Osteocyte (in vitro differentiated cells): Measurements from ENCODE around the gene DYNLT1. TPM values are rescaled to one million over a fixed set of nuclear protein-coding genes. Genes with fewer than 3 reads are reported as not detected.
"Not testable (repeated sequence)": the region's sequence is repeated elsewhere in the genome, so short reads cannot be mapped to it uniquely, and the experiment has no call there.

Experiments
- DNase-seq: peaks from one replicate; pipeline ENCODE4 v3.0.0; 2021; ENCODE audit warnings: mixed read lengths; ENCODE audit not compliant: unreplicated experiment; ENCODE audit errors: extremely low spot score
- H3K27ac Mint-ChIP-seq: one replicate; pipeline ENCODE4 v1.8.0; 2021; ENCODE audit warnings: mild to moderate bottlenecking, mixed read lengths; ENCODE audit not compliant: unreplicated experiment
- H3K27me3 Mint-ChIP-seq: one replicate; pipeline ENCODE4 v1.8.0; 2021; ENCODE audit warnings: mixed read lengths; ENCODE audit not compliant: unreplicated experiment
- H3K36me3 Mint-ChIP-seq: one replicate; pipeline ENCODE4 v1.8.0; 2021; ENCODE audit warnings: mixed read lengths; ENCODE audit not compliant: unreplicated experiment
- H3K4me1 Mint-ChIP-seq: one replicate; pipeline ENCODE4 v1.8.0; 2021; ENCODE audit warnings: mixed read lengths; ENCODE audit not compliant: unreplicated experiment
- H3K4me3 Mint-ChIP-seq: one replicate; pipeline ENCODE4 v1.8.0; 2021; ENCODE audit warnings: mild to moderate bottlenecking, moderate library complexity, mixed read lengths; ENCODE audit not compliant: unreplicated experiment
- H3K9me3 Mint-ChIP-seq: one replicate; pipeline ENCODE4 v1.8.0; 2021; ENCODE audit warnings: mixed read lengths; ENCODE audit not compliant: unreplicated experiment
- total RNA-seq: library from RNA; stranded (reverse); gene quantifications from 2 replicates; pipeline ENCODE4 v1.2.1, GENCODE V29; 2021
- TF ChIP-seq, protein P1 (sequence below): fragments of 200-600 bp; sonication (generic); IDR thresholded peaks from 2 replicates; pipeline ENCODE4 v1.5.0; 2021; ENCODE audit warnings: antibody characterized with exemption, mild to moderate bottlenecking, moderate library complexity

DYNLT1 gene
- total RNA-seq, 1 donor from 2014 or later: 116 TPM

DNA sequence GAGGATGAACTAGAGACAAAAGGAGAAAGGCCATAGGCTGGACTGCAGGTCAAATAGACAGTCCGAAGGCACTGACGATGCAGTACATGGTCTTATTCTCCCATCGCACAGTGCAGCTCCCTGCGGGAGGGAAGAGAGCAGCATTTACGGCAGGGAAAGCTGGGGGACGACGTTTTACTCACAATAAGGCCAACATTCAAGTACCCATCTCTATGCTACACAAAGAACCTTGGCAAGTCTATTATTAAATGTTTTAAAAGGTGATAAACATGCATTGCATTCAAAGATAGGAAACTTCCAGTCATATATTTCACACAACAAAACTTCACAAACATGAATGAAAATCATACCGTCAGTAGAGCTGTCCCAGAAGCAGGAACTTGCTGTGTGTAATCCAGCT, 7.8 kb downstream of the DYNLT1 start:
- Mint-ChIP-seq H3K4me1 (peaks cover 26% of the 10 kb centered on the region), H3K36me3 (peaks cover 36% of the 10 kb centered on the region), H3K4me3 (no peak overlapping the region), H3K27me3 (no peaks in the 10 kb centered on the region), H3K27ac (no peak overlapping the region), H3K9me3 (no peaks in the 10 kb centered on the region)
- no peak for DNase-seq
- TF ChIP-seq, protein P1, sequence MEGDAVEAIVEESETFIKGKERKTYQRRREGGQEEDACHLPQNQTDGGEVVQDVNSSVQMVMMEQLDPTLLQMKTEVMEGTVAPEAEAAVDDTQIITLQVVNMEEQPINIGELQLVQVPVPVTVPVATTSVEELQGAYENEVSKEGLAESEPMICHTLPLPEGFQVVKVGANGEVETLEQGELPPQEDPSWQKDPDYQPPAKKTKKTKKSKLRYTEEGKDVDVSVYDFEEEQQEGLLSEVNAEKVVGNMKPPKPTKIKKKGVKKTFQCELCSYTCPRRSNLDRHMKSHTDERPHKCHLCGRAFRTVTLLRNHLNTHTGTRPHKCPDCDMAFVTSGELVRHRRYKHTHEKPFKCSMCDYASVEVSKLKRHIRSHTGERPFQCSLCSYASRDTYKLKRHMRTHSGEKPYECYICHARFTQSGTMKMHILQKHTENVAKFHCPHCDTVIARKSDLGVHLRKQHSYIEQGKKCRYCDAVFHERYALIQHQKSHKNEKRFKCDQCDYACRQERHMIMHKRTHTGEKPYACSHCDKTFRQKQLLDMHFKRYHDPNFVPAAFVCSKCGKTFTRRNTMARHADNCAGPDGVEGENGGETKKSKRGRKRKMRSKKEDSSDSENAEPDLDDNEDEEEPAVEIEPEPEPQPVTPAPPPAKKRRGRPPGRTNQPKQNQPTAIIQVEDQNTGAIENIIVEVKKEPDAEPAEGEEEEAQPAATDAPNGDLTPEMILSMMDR: no peak

DNA sequence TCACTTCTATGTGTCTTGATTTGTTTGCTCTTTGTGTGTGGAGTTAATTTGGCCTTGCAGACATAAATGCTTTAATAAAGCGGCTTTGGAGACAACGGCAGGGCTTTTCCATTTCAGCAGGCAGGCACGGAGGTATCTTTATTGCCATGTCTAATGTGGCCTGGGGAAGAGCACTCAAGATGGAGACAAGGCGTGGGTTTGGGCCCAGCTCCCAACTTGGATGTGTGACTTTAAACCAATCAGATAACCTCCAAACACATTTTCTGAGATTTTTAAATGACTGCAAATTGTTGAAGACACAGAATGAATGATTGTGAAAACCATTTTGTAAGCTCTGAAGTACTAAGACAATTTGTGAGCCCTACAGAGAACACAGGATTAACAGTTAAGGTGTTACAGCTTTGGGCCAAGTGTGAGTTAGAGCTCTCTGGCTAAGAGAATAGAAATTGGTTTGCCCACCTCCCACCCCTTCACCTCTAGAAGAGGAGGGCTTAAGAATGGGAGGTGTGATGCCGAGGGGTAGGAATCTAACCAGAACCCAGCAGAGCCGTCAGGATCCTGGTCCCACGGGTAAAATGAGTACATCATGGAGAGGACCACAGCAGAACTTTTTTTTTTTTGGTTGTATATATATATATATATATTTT, 9.0 kb downstream of the DYNLT1 start:
- H3K27me3 Mint-ChIP-seq: no peaks in the 10 kb centered on the region
- H3K36me3 Mint-ChIP-seq: peaks cover 42% of the 10 kb centered on the region
- no peak overlapping the region for H3K4me3 Mint-ChIP-seq

DNA sequence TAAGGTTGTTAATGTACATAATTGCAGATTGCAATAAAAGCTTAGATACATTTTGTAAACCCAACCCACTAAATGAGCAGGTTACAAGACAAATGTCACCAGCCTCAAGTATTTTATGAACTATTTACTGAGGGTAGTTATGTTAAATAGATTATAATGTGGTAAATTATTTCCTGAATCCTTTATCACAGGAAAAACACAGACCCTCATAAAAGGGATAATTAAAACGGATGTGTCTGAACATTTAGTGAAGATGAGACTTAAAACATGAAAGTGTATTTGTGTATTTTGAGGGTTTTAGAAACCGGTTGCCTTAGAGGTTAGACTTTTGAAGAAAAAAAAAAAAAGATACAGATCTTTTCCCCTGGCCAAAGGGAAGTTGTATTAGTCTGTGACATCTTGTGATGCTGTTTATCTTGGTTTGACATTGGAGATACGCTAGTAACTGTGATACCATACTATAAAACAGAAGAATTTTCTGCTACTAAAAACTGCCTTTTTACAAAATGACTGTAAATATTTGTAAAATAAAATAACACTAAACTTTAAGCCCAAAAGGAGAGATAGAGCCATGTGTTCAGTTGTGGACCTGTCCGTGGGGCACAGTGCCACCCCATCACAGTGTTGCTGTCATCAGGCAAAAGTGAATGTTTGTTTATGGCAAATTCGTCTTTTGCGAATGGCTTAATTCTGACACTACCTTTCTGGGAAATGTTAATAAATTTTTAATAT, 9.7 kb downstream of the DYNLT1 start:
- Mint-ChIP-seq H3K4me3 (no peak overlapping the region), H3K9me3 (no peaks in the 10 kb centered on the region), H3K27me3 (no peaks in the 10 kb centered on the region), H3K27ac (no peak overlapping the region), H3K36me3 (peaks cover 42% of the 10 kb centered on the region), H3K4me1 (peaks cover 15% of the 10 kb centered on the region)
- DNase-seq: no peak
- TF ChIP-seq, protein P1: no peak

More for the DNA sequence above, 9.0 kb downstream of the DYNLT1 start:
- TF ChIP-seq, protein P1: no peak
- Mint-ChIP-seq H3K4me1 (peaks cover 21% of the 10 kb centered on the region), H3K9me3 (no peaks in the 10 kb centered on the region), H3K27ac (no peak overlapping the region)
- DNase-seq: no peak

DNA sequence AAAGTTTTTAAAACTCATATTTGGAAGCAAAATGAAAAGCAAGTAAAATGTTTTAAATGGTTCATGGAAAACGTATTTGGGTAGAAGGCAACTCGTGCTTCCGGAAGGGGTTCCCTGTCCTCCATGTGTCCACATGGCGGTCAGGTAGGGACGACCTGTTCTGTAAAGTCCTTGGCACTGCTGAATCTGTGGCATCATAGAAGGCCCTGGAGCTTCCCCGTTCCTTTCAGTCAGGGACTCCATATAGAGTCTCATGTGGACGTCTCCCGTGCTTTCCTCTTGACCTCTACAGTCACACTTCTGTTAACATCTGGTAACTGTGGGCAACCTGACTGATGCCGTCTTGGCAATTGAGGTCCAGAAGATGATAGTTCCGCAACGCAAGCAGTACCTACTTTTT, 11.4 kb downstream of the DYNLT1 start:
- peaks cover 49% of the 10 kb centered on the region for H3K36me3 Mint-ChIP-seq

DNA sequence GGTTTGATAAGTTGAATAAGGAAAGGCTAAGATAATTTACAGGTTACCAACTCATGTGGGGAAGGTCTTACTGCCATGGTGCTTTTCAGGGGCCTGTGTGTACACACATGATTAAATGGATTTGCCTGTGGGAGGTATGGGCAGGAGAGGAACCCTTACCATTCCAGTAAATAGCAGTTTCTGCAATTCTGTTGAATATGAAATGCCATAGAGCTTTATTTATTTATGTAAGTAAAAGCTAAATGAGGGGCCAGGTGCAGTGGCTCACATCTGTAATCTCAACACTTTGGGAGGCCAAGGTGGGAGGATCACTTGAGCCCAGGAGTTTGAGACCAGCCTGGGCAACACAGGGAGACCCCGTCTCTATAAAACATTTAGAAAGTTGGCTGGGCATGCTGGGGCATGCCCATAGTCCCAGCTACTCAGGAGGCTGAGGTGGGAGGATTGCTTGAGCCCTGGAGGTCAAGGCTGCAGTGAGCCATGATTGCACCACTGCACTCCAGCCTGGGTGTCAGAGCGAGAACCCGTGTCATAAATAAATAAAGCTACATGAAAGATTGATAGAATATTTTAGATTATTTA, 11.9 kb downstream of the DYNLT1 start:
- peaks cover 53% of the 10 kb centered on the region for H3K36me3 Mint-ChIP-seq
- not testable (repeated sequence) for DNase-seq, H3K9me3 Mint-ChIP-seq, H3K4me3 Mint-ChIP-seq, H3K4me1 Mint-ChIP-seq, H3K27me3 Mint-ChIP-seq, H3K27ac Mint-ChIP-seq

More for the DNA sequence above, 11.4 kb downstream of the DYNLT1 start:
- Mint-ChIP-seq H3K27ac (no peak overlapping the region), H3K27me3 (no peaks in the 10 kb centered on the region), H3K9me3 (no peaks in the 10 kb centered on the region), H3K4me1 (peaks cover 7% of the 10 kb centered on the region), H3K4me3 (no peak overlapping the region)
- no peak for DNase-seq
- TF ChIP-seq, protein P1: no peak
